K562 (cell line): ENCODE data around the gene PCLAF. TPM values are rescaled to one million over a fixed set of nuclear protein-coding genes. Genes with fewer than 3 reads are reported as not detected.

Source experiments
- ATAC-seq: fragments of 200-7000 bp; cut with Tn5 transposase; 3 replicates; pipeline ENCODE4 v1.9.1; 2020; ENCODE audit warnings: moderate library complexity
- BruUV-seq: library from RNA; stranded (reverse); fragments of 400-500 nt; replicated peaks from 2 replicates; lab custom pipeline; 2021; lab: Mats Ljungman, UMichigan
- CTCF ChIA-PET: fragments of 300-600 bp; formaldehyde crosslinking; extraction: SDS; loops from one replicate; lab custom pipeline; 2021; ENCODE audit warnings: low intra/inter-chr PET ratio; lab: Yijun Ruan, JAX
- POLR2A ChIA-PET: fragments of 300-600, 350-650 bp; sonication (Branson Sonifier 250); formaldehyde crosslinking; extraction: SDS; loops from one replicate; lab custom pipeline; 2021; ENCODE audit warnings: antibody characterized with exemption, inconsistent platforms; lab: Yijun Ruan, JAX
- DNase-seq, 4 experiments: peaks; one replicate each; pipeline versions ENCODE4 v3.0.0 to v3.0.0-alpha.2; 2011 to 2018; ENCODE audit warnings: low spot score in 3 of 4, mixed read lengths in 3 of 4; ENCODE audit errors: extremely low read depth in 1 of 4
- FAIRE-seq: peaks from 2 replicates; lab custom pipeline; 2011; peaks lifted over from hg19 to GRCh38; lab: Jason Lieb, UNC
- H2AFZ ChIP-seq: 2 replicates; pipeline ENCODE4 v1.6.0; 2011; ENCODE audit warnings: low read depth, low read length, control low read depth, inconsistent platforms
- H3K27ac ChIP-seq: fragments of 200-600 bp; 3 replicates; pipeline ENCODE4 v1.8.0; 2011; ENCODE audit warnings: low read depth, mild to moderate bottlenecking, control low read depth, inconsistent platforms, low read length, moderate library complexity, mixed read lengths; ENCODE audit errors: extremely low read depth
- H3K27me3 ChIP-seq, 2 experiments: fragments of 300-600 bp in 1 of 2; 2 replicates in 1 of 2; 3 replicates in 1 of 2; pipeline versions ENCODE4 v1.6.0 to v1.8.0; 2011; ENCODE audit warnings: inconsistent platforms in 2 of 2, low read length in 2 of 2, mild to moderate bottlenecking in 1 of 2, mixed read lengths in 1 of 2, moderate library complexity in 1 of 2; ENCODE audit not compliant: control insufficient read depth in 2 of 2, insufficient read depth in 2 of 2
- H3K36me3 ChIP-seq: fragments of 300-600 bp; 3 replicates; pipeline ENCODE4 v1.8.0; 2011; ENCODE audit warnings: mild to moderate bottlenecking, low read length, inconsistent platforms; ENCODE audit not compliant: control insufficient read depth, insufficient read depth
- H3K4me1 ChIP-seq, 2 experiments: fragments of 200-600 bp in 1 of 2; replicated peaks in 1 of 2; 2 replicates in 1 of 2; 3 replicates in 1 of 2; pipeline versions ENCODE4 v1.5.1 to v1.8.0; 2011; ENCODE audit warnings: inconsistent platforms in 2 of 2, low read length in 2 of 2, mild to moderate bottlenecking in 1 of 2, mixed read lengths in 1 of 2, moderate library complexity in 1 of 2; ENCODE audit not compliant: control insufficient read depth in 2 of 2, insufficient read depth in 2 of 2
- H3K4me2 ChIP-seq: 2 replicates; pipeline ENCODE4 v1.6.1; 2011; ENCODE audit warnings: low read length, control low read depth, inconsistent platforms, mixed read lengths; ENCODE audit not compliant: insufficient read depth
- H3K4me3 ChIP-seq: fragments of 200-600 bp; sonication (generic), shearing (Covaris generic); 2 replicates; pipeline ENCODE4 v1.5.1; 2016; ENCODE audit warnings: control low read depth, inconsistent platforms
- H3K79me2 ChIP-seq: fragments of 200-600 bp; 3 replicates; pipeline ENCODE4 v1.8.0; 2011; ENCODE audit warnings: low read length, inconsistent platforms; ENCODE audit not compliant: control insufficient read depth, insufficient read depth
- H3K9ac ChIP-seq, 2 experiments: 2 replicates each; pipeline versions ENCODE4 v1.6.0 to v1.6.1; 2011; ENCODE audit warnings: low read depth in 2 of 2, low read length in 2 of 2, control low read depth in 1 of 2, inconsistent platforms in 1 of 2, mild to moderate bottlenecking in 1 of 2, mixed read lengths in 1 of 2; ENCODE audit not compliant: insufficient read depth in 1 of 2
- H3K9me1 ChIP-seq: one replicate; pipeline ENCODE4 v1.6.0; 2011; ENCODE audit warnings: inconsistent platforms, mild to moderate bottlenecking, low read length, moderate library complexity; ENCODE audit not compliant: control insufficient read depth, insufficient read depth
- H3K9me3 ChIP-seq: replicated peaks from 2 replicates; pipeline ENCODE4 v1.5.1; 2011; ENCODE audit warnings: low read depth, low read length, inconsistent platforms; ENCODE audit not compliant: control insufficient read depth, insufficient read depth
- H4K20me1 ChIP-seq: replicated peaks from 2 replicates; pipeline ENCODE4 v1.6.1; 2011; ENCODE audit warnings: low read length, inconsistent platforms, mixed read lengths; ENCODE audit not compliant: control insufficient read depth, insufficient read depth
- ELK1 ChIP-seq: sonication (generic); formaldehyde crosslinking; IDR thresholded peaks from 2 replicates; pipeline ENCODE4 v1.8.1; 2022; ENCODE audit warnings: missing genetic modification reagents
- GABPA ChIP-seq: fragments of 200-800 bp; sonication (Bioruptor generic); conservative IDR thresholded peaks from 2 replicates; pipeline ENCODE4 v1.6.1; 2016; ENCODE audit warnings: low read depth, missing genetic modification characterization, missing compliant biosample characterization
- RBM22 ChIP-seq: fragments of 200-400 bp; formaldehyde crosslinking; IDR thresholded peaks from 2 replicates; pipeline ENCODE4 v1.6.1; 2018; ENCODE audit warnings: low read length, low read depth; ENCODE audit not compliant: poor library complexity, severe bottlenecking
- RFX7 ChIP-seq: fragments of 250-450 bp; sonication (Bioruptor Pico); IDR thresholded peaks from 2 replicates; pipeline ENCODE4 v1.5.1; 2021; ENCODE audit warnings: mild to moderate bottlenecking
- TCFL5 ChIP-seq: fragments of 250-450 bp; sonication (Bioruptor Pico); conservative IDR thresholded peaks from 2 replicates; pipeline ENCODE4 v1.6.1; 2021; ENCODE audit warnings: mild to moderate bottlenecking, moderate library complexity, matching md5 sums
- U2AF1 ChIP-seq: fragments of 200-400 bp; formaldehyde crosslinking; optimal IDR thresholded peaks from 2 replicates; pipeline ENCODE3; 2017; ENCODE audit warnings: mild to moderate bottlenecking, low read depth, low read length, moderate library complexity
- ZFPM2 ChIP-seq: fragments of 250-450 bp; sonication (Bioruptor Pico); IDR thresholded peaks from 2 replicates; pipeline ENCODE4 v1.5.1; 2022; ENCODE audit warnings: mild to moderate bottlenecking
- ZNF609 ChIP-seq: sonication (generic); formaldehyde crosslinking; IDR thresholded peaks from 2 replicates; pipeline ENCODE4 v1.8.1; 2023; ENCODE audit warnings: missing genetic modification reagents, mild to moderate bottlenecking, borderline replicate concordance
- WGBS: fragments of 100-300 bp; shearing (Covaris generic); methylation state at CpG from one replicate; pipeline ENCODE4 v1.1.6; 2016; ENCODE audit warnings: low coverage, mixed read lengths; ENCODE audit not compliant: insufficient coverage; ENCODE audit errors: missing lambda C conversion rate; 5-methylcytosine and 5-hydroxymethylcytosine counted together
- in situ Hi-C: fragments of 300-500 bp; cut with MboI; formaldehyde crosslinking; loops from 4 replicates; pipeline ENCODE4 v1.15.0; 2018; ENCODE audit warnings: inconsistent platforms, mixed read lengths
- intact Hi-C: fragments of 100-400 bp; cut with micrococcal nuclease; formaldehyde crosslinking; loops from 2 replicates; pipeline ENCODE4 v1.14.2; 2022
- polyA plus RNA-seq, 8 experiments: library from polyadenylated mRNA; depleted of rRNA in 4 of 8; stranded (reverse) in 5 of 8; unstranded in 3 of 8; fragments of >200 nt; fragmentation: Nextera tagmentation in 2 of 8; fragmentation: Illumina TruSeq in 1 of 8; extraction: Ambion mirVana in 2 of 8; extraction: Trizol in 1 of 8; gene quantifications; 2 replicates each; pipeline versions ENCODE4 v1.2.1 to v1.2.3, GENCODE V29; 2011 to 2014; ENCODE audit warnings: inconsistent platforms in 1 of 8, missing spikeins in 1 of 8
- total RNA-seq, 7 experiments: library from RNA; depleted of rRNA in 6 of 7; stranded (reverse); fragments of >200 nt in 6 of 7; fragmentation: Illumina TruSeq in 2 of 7; extraction: Trizol in 2 of 7; gene quantifications; 2 replicates each; pipeline versions ENCODE4 v1.2.1 to v1.2.3, GENCODE V29; 2011 to 2021; ENCODE audit warnings: low replicate concordance in 1 of 7

The PCLAF gene
- total and polyA plus RNA-seq, 9 of the 15 experiments (the other 6 are each of a cell fraction or from before 2014, with no cell fraction given): 112 to 881 (median 360) TPM

GRCh38 chr15:64341961-64342360, 39.3 kb downstream of the PCLAF start:
- Histone ChIP-seq H2AFZ (no peak overlapping the region), H4K20me1 (no peaks in the 10 kb centered on the region), H3K9ac (no peak overlapping the region), H3K9me1 (no peaks in the 10 kb centered on the region), H3K79me2 (peaks cover 24% of the 10 kb centered on the region), H3K27ac (no peak overlapping the region), H3K9me3 (no peaks in the 10 kb centered on the region), H3K4me1 (no peaks in the 10 kb centered on the region; a peak in 1 of 5 replicates), H3K36me3 (peaks cover 14% of the 10 kb centered on the region; the same call in 2 of the 3 replicates), H3K4me2 (no peak overlapping the region)
- no TSS peak for BruUV-seq
- in situ Hi-C loops: no loop called here
- CTCF ChIA-PET: no interaction called here
- FAIRE-seq (no peak), ATAC-seq (no peak)
- WGBS: 88% methylated on average over 4 of the region's 4 CpGs
- TF ChIP-seq ZFPM2 (CRISPR knock-in tag) (no peak), RBM22 (no peak), TCFL5 (no peak)
- TF ChIP-seq, all 486 proteins: peak for 0
- DNase-seq: no peak
- POLR2A ChIA-PET: interaction anchor here (0.6 to 2.0 kb wide), 3 partner anchors 8 to 39 kb away, joined by 3 to 7 read pairs (median 3); partner anchors contain the start of gene CSNK1G1
- intact Hi-C loops: no loop called here
- Histone ChIP-seq H3K4me3 (no peak overlapping the region), H3K27me3 (no peaks in the 10 kb centered on the region)

GRCh38 chr15:64340355-64340754, 40.9 kb downstream of the PCLAF start:
- no TSS peak for BruUV-seq
- Histone ChIP-seq H3K9me1 (no peaks in the 10 kb centered on the region), H3K27ac (no peak overlapping the region), H4K20me1 (no peaks in the 10 kb centered on the region), H2AFZ (no peak overlapping the region), H3K9me3 (no peaks in the 10 kb centered on the region), H3K4me2 (no peak overlapping the region), H3K36me3 (peaks cover 16% of the 10 kb centered on the region; the same call in 2 of the 3 replicates), H3K27me3 (no peaks in the 10 kb centered on the region), H3K79me2 (peaks cover 21% of the 10 kb centered on the region), H3K9ac (no peak overlapping the region), H3K4me1 (no peaks in the 10 kb centered on the region; a peak in 1 of 5 replicates), H3K4me3 (no peak overlapping the region)
- in situ Hi-C loops: no loop called here
- 100% methylated on average over 1 of the region's 1 CpG for WGBS
- no peak for FAIRE-seq
- intact Hi-C loops: no loop called here
- ChIA-PET CTCF (no interaction called here), POLR2A (interaction anchor here (2.0 kb wide), 1 partner anchor 10 kb away, joined by 7 read pairs; no protein-coding TSS in a partner anchor)
- no peak for ATAC-seq
- no peak for TF ChIP-seq U2AF1
- no peak for TF ChIP-seq GABPA (tag)
- no peak for TF ChIP-seq ELK1 (CRISPR knock-in tag)
- TF ChIP-seq ZNF609 (CRISPR knock-in tag): no peak
- TF ChIP-seq RFX7 (CRISPR knock-in tag): no peak
- no peak for DNase-seq
